Stimulated activated CD4-positive, alpha-beta T cell treated with anti-CD3 and anti-CD28 coated beads, Interleukin-15, amount 100 ng/mL, for 48 hours (primary cell): Measurements from ENCODE around the gene RBM34.
"Not testable (repeated sequence)": the region's sequence is repeated elsewhere in the genome, so short reads cannot be mapped to it uniquely, and the experiment has no call there.

ENCODE experiments used
- DNase-seq, 2 donors: peaks; one replicate each; pipeline ENCODE4 v3.0.0-alpha.2; 2020; ENCODE audit warnings: low read depth in 2 of 2

Gene RBM34

GRCh38 chr1:235112297-235113182 lies 48.5 kb downstream of the RBM34 start:
- no peak for DNase-seq

GRCh38 chr1:235111107-235111506 lies 49.9 kb downstream of the RBM34 start:
- DNase-seq: no peak

DNA sequence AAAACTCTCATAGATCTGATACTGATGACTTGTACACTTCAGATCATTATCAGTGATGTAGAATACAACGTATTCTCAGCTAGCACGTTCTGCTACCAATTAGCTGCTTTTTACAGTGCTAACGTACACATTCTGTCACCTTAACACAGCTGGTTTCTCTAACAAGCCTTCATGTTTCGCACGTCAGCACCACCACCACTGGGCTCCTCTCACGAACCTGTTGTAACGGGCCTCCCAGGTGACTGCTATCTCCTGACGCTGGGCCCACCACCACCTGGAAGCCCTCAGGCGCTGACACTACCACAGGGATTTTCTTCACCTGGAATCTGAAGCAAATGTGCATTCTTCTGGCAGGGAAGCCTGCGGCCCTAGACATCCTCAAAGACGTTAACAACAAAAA lies 52.2 kb downstream of the RBM34 start:
- no peak for DNase-seq

GRCh38 chr1:235108185-235108593 lies 52.9 kb downstream of the RBM34 start:
- DNase-seq: no peak

- DNase-seq: no peak
Measured at GRCh38 chr1:235107368-235108184, 53.5 kb downstream of the RBM34 start.

GRCh38 chr1:235106457-235106856 lies 54.6 kb downstream of the RBM34 start:
- DNase-seq: no peak

DNA sequence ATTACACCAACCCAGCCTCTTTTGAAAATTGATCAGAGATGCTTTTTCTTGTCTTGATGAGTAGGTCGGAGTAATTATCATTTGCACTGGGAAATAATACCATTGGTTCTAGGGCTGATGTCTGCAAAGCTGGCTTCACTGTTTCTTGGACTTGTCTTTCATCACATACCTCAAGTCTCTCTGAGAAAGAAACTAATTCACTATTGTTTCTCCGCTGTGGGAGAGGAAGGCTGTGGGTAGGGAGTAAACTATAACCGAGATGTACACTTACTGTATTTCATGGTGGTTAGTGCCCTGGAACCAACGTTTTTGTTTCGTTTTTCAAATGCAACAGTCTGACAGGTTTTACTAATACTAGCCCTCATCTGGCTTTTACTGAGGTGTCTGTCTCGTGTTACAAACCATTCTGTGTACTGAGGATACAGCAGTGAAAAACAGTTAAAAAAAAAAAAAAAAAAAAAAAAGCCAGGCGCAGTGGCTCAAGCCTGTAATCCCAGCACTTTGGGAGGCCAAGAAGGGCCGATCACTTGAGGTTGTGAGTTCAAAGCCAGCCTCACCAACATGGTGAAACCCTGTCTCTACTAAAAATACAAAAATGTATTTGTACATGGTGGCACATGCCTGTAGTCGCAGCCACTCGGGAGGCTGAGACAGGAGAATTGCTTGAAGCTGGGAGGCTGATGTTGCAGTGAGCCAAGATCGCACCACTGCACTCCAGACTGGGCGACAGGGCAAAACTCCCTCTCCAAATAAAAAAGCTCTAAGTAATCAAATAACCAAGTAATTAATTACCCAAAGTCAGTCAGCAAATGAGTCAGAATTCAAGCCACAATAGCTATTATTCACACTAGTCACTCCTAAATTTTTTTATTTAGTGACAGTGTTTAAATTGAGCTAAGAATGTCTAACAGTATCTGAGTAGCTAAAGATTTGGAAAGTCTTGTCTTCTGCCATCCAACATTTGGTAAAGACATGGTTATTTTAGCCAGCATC lies 55.7 kb downstream of the RBM34 start:
- no peak for DNase-seq

GRCh38 chr1:235102993-235103411 lies 58.0 kb downstream of the RBM34 start:
- DNase-seq: no peak

GRCh38 chr1:235102259-235102582 lies 58.8 kb downstream of the RBM34 start:
- no peak for DNase-seq

- DNase-seq: no peak
Measured at GRCh38 chr1:235101558-235102258, 59.3 kb downstream of the RBM34 start.

DNA sequence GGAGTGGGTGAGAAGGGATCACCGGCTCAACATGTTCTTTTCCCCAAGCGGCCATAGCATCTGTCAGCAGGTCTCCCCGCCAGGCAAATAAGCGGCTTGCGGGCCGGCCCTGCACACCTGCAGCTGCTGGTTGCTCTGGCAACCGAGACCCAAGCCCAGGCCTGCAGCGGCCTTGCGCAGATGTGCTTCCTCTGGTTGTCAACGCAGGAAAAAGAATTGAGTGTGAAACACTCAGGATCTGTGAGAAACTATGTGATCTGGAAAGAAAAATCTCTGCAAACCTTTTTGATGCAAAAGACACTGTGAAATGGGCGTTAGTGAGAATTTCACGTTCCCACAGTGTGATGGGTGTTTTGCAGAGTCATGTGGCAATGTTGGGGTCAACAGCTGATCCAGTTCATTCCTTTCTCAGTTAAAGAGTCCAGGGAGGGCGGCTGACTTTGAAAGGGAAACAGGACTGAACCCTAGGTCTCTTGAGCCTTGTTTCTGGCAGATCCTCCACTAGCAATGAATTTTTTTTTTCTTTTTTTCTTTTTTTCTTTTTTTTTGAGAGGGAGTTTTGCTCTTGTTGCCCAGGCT lies 60.8 kb downstream of the RBM34 start:
- no peak for DNase-seq

DNA sequence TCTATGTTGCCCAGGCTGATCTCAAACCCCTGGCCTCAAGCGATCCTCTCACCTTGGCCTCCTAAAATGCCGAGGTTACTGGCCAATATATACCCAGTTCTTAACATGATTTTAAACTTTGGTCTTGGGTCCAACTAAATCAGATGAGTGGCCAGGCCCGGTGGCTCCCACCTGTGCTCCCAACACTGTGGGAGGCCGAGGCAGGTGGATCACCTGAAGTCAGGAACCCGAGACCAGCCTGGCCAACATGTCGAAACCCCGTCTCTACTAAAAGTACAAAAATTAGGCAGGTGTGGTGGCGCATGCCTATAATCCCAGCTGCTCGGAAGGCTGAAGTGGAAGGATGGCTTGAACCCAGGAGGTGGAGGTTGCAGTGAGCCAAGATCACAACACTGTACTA lies 62.1 kb downstream of the RBM34 start:
- DNase-seq: no peak

GRCh38 chr1:235098547-235098946 lies 62.5 kb downstream of the RBM34 start:
- DNase-seq: no peak

DNA sequence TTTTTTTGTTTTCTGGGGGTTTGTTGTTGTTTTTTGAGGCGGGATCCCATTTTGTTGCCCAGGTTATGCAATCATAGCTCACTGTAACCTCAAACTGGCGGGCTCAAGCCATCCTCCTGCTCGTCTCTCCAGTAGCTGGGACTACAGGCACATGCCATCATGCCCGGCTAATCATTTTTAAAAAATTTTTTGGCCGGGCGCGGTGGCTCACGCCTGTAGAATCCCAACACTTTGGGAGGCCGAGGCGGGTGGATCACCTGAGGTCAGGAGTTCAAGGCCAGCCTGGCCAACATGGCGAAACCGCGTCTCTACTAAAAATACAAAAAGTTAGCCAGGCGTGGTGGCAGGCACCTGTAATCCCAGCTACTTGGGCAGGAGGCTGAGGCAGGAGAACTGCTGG lies 63.5 kb downstream of the RBM34 start:
- not testable (repeated sequence) for DNase-seq

- DNase-seq: no peak
Measured at GRCh38 chr1:235095938-235096562, 65.0 kb downstream of the RBM34 start.

DNA sequence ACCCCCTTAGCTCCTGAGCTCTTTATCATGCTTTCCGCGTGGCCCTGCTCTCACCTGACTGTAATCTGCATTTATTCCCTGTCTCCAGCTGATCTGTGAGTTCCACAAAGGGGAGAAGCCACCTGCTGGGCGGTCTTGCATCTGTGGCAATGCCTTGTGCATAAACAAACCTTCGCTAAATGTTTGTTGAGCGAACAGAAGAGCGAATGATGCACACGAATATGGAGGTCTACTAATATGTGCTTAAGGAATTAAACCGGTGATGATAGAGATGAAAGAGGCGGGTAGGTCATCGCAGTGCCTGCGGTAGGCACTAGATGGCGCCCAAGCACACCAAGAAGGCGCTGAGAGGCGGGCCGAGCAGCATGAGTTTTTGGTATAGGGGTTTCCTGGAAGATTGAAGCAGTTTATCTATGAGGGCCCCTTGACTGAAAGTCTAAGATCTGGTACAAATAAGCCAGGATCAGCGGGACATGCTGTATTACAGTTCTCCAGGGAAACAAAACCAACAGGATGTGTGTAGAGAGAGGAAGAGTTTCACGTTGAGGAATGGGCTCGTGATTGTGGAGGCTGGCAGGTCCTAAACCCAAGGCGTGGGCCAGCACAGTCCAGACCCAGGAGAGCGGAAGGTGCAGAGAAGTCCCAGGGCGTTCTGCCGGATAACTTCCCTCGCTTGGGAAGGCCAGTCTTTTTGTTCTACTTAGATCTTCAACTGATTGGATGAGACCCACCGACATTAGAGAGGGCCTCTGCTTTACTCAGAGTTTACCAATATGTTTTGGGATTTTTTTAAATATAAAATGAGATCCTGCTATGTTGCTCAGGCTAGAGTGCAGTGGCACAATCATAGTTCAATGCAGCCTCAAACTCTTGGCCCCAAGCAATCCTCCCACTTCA lies 67.1 kb downstream of the RBM34 start:
- peak; percentile 62 to 78 for DNase-seq

DNA sequence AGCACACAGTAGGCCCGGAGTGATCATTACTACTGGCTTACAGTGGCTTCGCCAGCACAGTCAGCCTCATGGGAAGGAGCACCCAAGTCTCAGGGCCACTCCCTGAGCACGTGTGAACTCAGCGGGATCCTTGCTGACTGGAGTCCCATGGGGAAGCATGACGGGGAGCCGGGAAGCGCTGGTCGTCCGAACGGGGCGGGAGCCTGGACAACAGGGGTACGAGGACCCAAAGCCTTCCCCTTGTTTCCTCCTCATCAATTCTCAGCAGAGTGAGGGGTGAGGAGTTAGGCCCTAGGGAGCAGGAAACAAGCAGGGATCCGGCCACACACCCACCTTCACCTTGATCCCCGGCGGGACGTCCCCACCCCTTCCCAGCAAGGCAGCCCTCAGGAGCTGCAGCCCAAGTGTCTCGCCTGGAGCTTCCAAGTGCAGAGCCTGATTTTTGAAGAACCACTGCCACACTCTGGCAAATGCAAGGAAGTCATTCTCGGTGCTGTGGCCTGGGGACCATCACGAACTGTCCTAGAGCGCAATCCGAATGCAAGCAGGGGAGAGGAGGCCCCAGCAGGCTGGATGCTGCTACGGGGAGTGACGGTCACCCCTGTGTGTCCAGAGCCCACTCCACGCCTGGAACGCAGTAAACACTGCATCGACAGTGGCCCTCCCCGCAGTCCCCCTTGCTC lies 67.9 kb downstream of the RBM34 start:
- DNase-seq: no peak

- DNase-seq: not testable (repeated sequence)
Measured at GRCh38 chr1:235092415-235092814, 68.6 kb downstream of the RBM34 start.

- DNase-seq: not testable (repeated sequence)
Measured at GRCh38 chr1:235092045-235092406, 69.0 kb downstream of the RBM34 start.
